Stimulated activated effector memory CD8-positive, alpha-beta T cell treated with anti-CD3 and anti-CD28 coated beads, Interleukin-12 subunit alpha, Interleukin-12 subunit beta, amount 100 ng/mL, for 72 hours (primary cell): ENCODE data around the gene PTPRN2.
"Not testable (repeated sequence)": the region's sequence is repeated elsewhere in the genome, so short reads cannot be mapped to it uniquely, and the experiment has no call there.

Experiments
- ATAC-seq: fragments of 150-1000 bp; cut with Tn5 transposase; 2 replicates; pipeline ENCODE4 v1.10.0; 2021
- DNase-seq, 2 donors: peaks; one replicate each; pipeline ENCODE4 v3.0.0; 2021 to 2022; ENCODE audit warnings: low spot score in 2 of 2
- H3K27ac Mint-ChIP-seq: one replicate; pipeline ENCODE4 v1.8.0; 2022; ENCODE audit warnings: mild to moderate bottlenecking, mixed read lengths
- H3K36me3 Mint-ChIP-seq: one replicate; pipeline ENCODE4 v1.8.0; 2022; ENCODE audit warnings: mild to moderate bottlenecking, mixed read lengths
- H3K4me1 Mint-ChIP-seq: one replicate; pipeline ENCODE4 v1.8.0; 2022; ENCODE audit warnings: mixed read lengths
- H3K4me3 Mint-ChIP-seq: one replicate; pipeline ENCODE4 v1.8.0; 2022; ENCODE audit warnings: mild to moderate bottlenecking, mixed read lengths
- H3K9me3 Mint-ChIP-seq: one replicate; pipeline ENCODE4 v1.8.0; 2022; ENCODE audit warnings: mixed read lengths

PTPRN2 gene

GRCh38 chr7:158258411-158259130 is 329.1 kb downstream of the PTPRN2 start:
- H3K4me3 Mint-ChIP-seq, result no peak overlapping the region
- no peaks in the 10 kb centered on the region for H3K36me3 Mint-ChIP-seq
- no peak for ATAC-seq
- H3K9me3 Mint-ChIP-seq, result peaks cover 4% of the 10 kb centered on the region
- DNase-seq, result no peak
- no peak overlapping the region for H3K27ac Mint-ChIP-seq
- no peaks in the 10 kb centered on the region for H3K4me1 Mint-ChIP-seq

- Mint-ChIP-seq H3K9me3 (peaks cover 4% of the 10 kb centered on the region), H3K4me3 (no peak overlapping the region), H3K36me3 (no peaks in the 10 kb centered on the region), H3K4me1 (no peaks in the 10 kb centered on the region), H3K27ac (no peak overlapping the region)
- ATAC-seq (peak; percentile 9), DNase-seq (no peak)
These were observed 329.9 kb downstream of the PTPRN2 start for GRCh38 chr7:158257516-158258410.

- no peak for DNase-seq
- Mint-ChIP-seq H3K4me1 (no peaks in the 10 kb centered on the region), H3K4me3 (no peak overlapping the region), H3K36me3 (no peaks in the 10 kb centered on the region), H3K9me3 (peaks cover 4% of the 10 kb centered on the region), H3K27ac (no peak overlapping the region)
- no peak for ATAC-seq
These were observed 330.6 kb downstream of the PTPRN2 start for GRCh38 chr7:158257001-158257400.

GRCh38 chr7:158256091-158256816 is 331.4 kb downstream of the PTPRN2 start:
- Mint-ChIP-seq H3K9me3 (peaks cover 4% of the 10 kb centered on the region), H3K36me3 (no peaks in the 10 kb centered on the region), H3K4me3 (no peak overlapping the region), H3K4me1 (no peaks in the 10 kb centered on the region), H3K27ac (no peak overlapping the region)
- no peak for DNase-seq
- no peak for ATAC-seq

GRCh38 chr7:158255558-158255957 is 332.1 kb downstream of the PTPRN2 start:
- Mint-ChIP-seq H3K9me3 (peaks cover 4% of the 10 kb centered on the region), H3K4me1 (no peaks in the 10 kb centered on the region), H3K4me3 (no peak overlapping the region), H3K27ac (no peak overlapping the region), H3K36me3 (no peaks in the 10 kb centered on the region)
- DNase-seq, result no peak
- ATAC-seq, result no peak

- Mint-ChIP-seq H3K4me1 (no peaks in the 10 kb centered on the region), H3K9me3 (peaks cover 4% of the 10 kb centered on the region), H3K36me3 (no peaks in the 10 kb centered on the region), H3K4me3 (no peak overlapping the region), H3K27ac (no peak overlapping the region)
- ATAC-seq (no peak), DNase-seq (no peak)
These were observed 332.5 kb downstream of the PTPRN2 start for GRCh38 chr7:158255156-158255555.

GRCh38 chr7:158253670-158254045 is 334.0 kb downstream of the PTPRN2 start:
- not testable (repeated sequence) for H3K9me3 Mint-ChIP-seq, H3K4me3 Mint-ChIP-seq, H3K27ac Mint-ChIP-seq, ATAC-seq, H3K4me1 Mint-ChIP-seq, DNase-seq, H3K36me3 Mint-ChIP-seq

GRCh38 chr7:158252837-158253669 is 334.6 kb downstream of the PTPRN2 start:
- Mint-ChIP-seq H3K36me3 (no peaks in the 10 kb centered on the region), H3K4me3 (no peak overlapping the region), H3K27ac (no peak overlapping the region), H3K4me1 (no peaks in the 10 kb centered on the region), H3K9me3 (peaks cover under 1% of the 10 kb centered on the region)
- no peak for ATAC-seq
- DNase-seq, result no peak

- Mint-ChIP-seq H3K4me3 (no peak overlapping the region), H3K36me3 (no peaks in the 10 kb centered on the region), H3K9me3 (no peaks in the 10 kb centered on the region), H3K27ac (no peak overlapping the region), H3K4me1 (no peaks in the 10 kb centered on the region)
- ATAC-seq, result no peak
- DNase-seq, result no peak
These were observed 335.4 kb downstream of the PTPRN2 start for GRCh38 chr7:158252081-158252836.

- DNase-seq (no peak), ATAC-seq (no peak)
- Mint-ChIP-seq H3K36me3 (no peaks in the 10 kb centered on the region), H3K9me3 (no peaks in the 10 kb centered on the region), H3K4me1 (no peaks in the 10 kb centered on the region), H3K4me3 (no peak overlapping the region), H3K27ac (no peak overlapping the region)
These were observed 336.3 kb downstream of the PTPRN2 start for GRCh38 chr7:158251061-158251965.

- H3K4me3 Mint-ChIP-seq, result no peak overlapping the region
- no peaks in the 10 kb centered on the region for H3K36me3 Mint-ChIP-seq
- no peaks in the 10 kb centered on the region for H3K4me1 Mint-ChIP-seq
- no peaks in the 10 kb centered on the region for H3K9me3 Mint-ChIP-seq
- no peak for DNase-seq
- H3K27ac Mint-ChIP-seq, result no peak overlapping the region
- ATAC-seq, result no peak
These were observed 337.9 kb downstream of the PTPRN2 start for GRCh38 chr7:158249692-158250091.

GRCh38 chr7:158248816-158249215 is 338.8 kb downstream of the PTPRN2 start:
- Mint-ChIP-seq H3K4me3 (no peak overlapping the region), H3K4me1 (no peaks in the 10 kb centered on the region), H3K27ac (no peak overlapping the region), H3K36me3 (no peaks in the 10 kb centered on the region), H3K9me3 (no peaks in the 10 kb centered on the region)
- ATAC-seq, result no peak
- DNase-seq, result no peak

GRCh38 chr7:158247758-158248487 is 339.7 kb downstream of the PTPRN2 start:
- ATAC-seq (no peak), DNase-seq (no peak)
- Mint-ChIP-seq H3K36me3 (no peaks in the 10 kb centered on the region), H3K4me3 (no peak overlapping the region), H3K4me1 (no peaks in the 10 kb centered on the region), H3K27ac (no peak overlapping the region), H3K9me3 (no peaks in the 10 kb centered on the region)
